ENCODE data around the gene DNAJC11.
A peak's percentile ranks its signal among the peaks of the same experiment; 100 is the strongest.

DNAJC11 gene

GRCh38 chr1:6627031-6627430 lies 74.6 kb downstream of the DNAJC11 start (continued):
- TF ChIP-seq POU6F1 (CRISPR knock-in tag; IDR thresholded peaks at IDR 0.05; ENCODE audit: borderline replicate concordance, low read depth) (no peak), GLIS3 (CRISPR knock-in tag; IDR thresholded peaks at IDR 0.05) (no peak), CSDC2 (CRISPR knock-in tag; IDR thresholded peaks at IDR 0.05) (no peak), TCF4 (CRISPR knock-in tag; IDR thresholded peaks at IDR 0.05; ENCODE audit: borderline replicate concordance) (no peak), PPARA (CRISPR knock-in tag; IDR thresholded peaks at IDR 0.05; ENCODE audit: borderline replicate concordance) (no peak)

DNA sequence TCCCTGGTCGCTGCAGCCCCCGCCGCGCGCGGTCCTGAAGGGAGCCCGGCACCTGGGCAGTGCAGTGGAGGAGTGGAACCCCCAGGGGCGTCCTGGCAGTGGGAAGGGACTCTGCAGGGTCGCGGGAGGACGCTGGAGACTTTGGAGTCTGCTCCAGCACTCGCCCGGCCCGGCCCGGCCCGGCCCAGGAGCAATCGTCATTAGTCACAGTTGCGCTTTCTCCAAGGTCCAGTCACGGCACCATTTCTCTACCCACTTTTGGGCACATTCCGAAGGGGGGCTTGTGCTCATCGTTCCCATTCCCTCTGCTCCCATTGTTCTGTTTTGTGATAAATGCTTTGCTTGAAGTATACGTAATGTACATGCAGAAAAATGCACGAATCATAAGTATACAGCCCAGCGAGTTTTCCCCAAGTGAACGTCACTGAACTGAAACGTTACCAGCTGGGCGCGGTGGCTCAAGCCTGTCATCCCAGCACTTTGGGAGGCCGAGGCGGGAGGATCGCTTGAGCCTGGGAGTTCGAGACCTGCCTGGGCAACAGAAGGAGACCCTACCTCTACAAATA lies 75.9 kb downstream of the DNAJC11 start:
- TF ChIP-seq CSRNP3 (CRISPR knock-in tag; IDR thresholded peaks at IDR 0.05) (no peak), ARNTL (CRISPR knock-in tag; IDR thresholded peaks at IDR 0.05; ENCODE audit: borderline replicate concordance, low read depth) (no peak), OSR1 (CRISPR knock-in tag; IDR thresholded peaks at IDR 0.05) (no peak), ISL1 (CRISPR knock-in tag; IDR thresholded peaks at IDR 0.05) (no peak), RARB (CRISPR knock-in tag; IDR thresholded peaks at IDR 0.05) (no peak), ZC3H10 (CRISPR knock-in tag; IDR thresholded peaks at IDR 0.05) (no peak), POU6F1 (CRISPR knock-in tag; IDR thresholded peaks at IDR 0.05; ENCODE audit: borderline replicate concordance, low read depth) (no peak), TCF4 (CRISPR knock-in tag; IDR thresholded peaks at IDR 0.05; ENCODE audit: borderline replicate concordance) (no peak), GLIS3 (CRISPR knock-in tag; IDR thresholded peaks at IDR 0.05) (no peak), PPARA (CRISPR knock-in tag; IDR thresholded peaks at IDR 0.05; ENCODE audit: borderline replicate concordance) (no peak), SNAI2 (CRISPR knock-in tag; IDR thresholded peaks at IDR 0.05) (no peak), PATZ1 (CRISPR knock-in tag; IDR thresholded peaks at IDR 0.05; ENCODE audit: borderline replicate concordance) (no peak), ZFP30 (CRISPR knock-in tag; IDR thresholded peaks at IDR 0.05) (no peak), ZNF565 (CRISPR knock-in tag; conservative IDR thresholded peaks at IDR 0.05; ENCODE audit: low read depth) (no peak), TOX (CRISPR knock-in tag; IDR thresholded peaks at IDR 0.05; ENCODE audit: borderline replicate concordance) (no peak), ZNF70 (CRISPR knock-in tag; IDR thresholded peaks at IDR 0.05) (no peak)
- TF ChIP-seq, protein P1, sequence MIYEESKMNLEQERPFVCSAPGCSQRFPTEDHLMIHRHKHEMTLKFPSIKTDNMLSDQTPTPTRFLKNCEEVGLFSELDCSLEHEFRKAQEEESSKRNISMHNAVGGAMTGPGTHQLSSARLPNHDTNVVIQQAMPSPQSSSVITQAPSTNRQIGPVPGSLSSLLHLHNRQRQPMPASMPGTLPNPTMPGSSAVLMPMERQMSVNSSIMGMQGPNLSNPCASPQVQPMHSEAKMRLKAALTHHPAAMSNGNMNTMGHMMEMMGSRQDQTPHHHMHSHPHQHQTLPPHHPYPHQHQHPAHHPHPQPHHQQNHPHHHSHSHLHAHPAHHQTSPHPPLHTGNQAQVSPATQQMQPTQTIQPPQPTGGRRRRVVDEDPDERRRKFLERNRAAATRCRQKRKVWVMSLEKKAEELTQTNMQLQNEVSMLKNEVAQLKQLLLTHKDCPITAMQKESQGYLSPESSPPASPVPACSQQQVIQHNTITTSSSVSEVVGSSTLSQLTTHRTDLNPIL (CRISPR knock-in tag; IDR thresholded peaks at IDR 0.05; ENCODE audit: low read depth), result no peak
- peak; percentile 43 for ATAC-seq

DNA sequence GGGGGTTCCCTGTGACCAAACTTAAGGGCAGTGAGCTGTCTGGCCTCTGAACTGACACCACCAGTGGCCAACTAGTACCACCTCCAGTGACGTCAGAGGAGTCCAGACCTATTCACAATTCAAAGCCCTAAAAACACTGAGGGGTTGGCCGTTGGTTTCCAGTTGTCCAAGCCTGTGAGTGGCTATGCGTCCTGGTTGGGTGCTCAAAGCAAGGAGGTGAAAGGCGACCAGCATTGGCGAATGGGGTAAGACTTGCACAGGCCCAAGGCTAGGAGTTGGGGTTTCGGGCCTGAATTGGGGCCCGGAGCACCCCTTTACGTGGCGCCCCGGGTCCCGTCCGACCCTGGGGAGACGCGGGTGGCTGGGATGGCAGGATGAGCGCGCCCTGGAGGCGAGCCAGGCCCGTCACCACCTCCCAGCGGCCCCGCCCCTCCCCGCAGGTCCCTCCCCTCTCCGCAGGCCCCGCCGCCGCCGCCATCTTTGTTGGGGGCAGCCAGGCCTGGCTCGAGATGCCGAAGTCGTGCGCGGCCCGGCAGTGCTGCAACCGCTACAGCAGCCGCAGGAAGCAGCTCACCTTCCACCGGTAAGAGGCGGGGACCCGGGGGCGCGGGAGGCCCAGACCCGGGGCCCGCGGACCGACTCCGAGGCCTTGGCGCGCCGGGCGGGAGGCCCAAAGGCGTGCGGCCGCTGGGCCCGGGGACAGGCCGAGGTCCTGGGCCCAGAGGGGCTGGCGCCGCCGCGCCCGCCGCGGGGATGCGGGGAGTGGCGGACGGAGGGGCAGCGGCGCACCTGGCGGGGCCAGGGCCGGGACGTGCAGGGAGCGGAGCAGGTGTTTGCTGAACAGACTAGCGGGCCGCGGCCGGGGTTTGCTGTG lies 76.7 kb downstream of the DNAJC11 start, which contains the start of gene THAP3:
Gene THAP3, plus strand, starts transcription at position 159 of the 874 bp plus-strand sequence. Its CDS starts 351 bp downstream, at position 510.
- peak; percentile 89 for ATAC-seq

More for the DNA sequence above, 76.7 kb downstream of the DNAJC11 start, which contains the start of gene THAP3:
- TF ChIP-seq ZNF70 (CRISPR knock-in tag; IDR thresholded peaks at IDR 0.05), result peak; percentile 84
- TF ChIP-seq TCF4 (CRISPR knock-in tag; IDR thresholded peaks at IDR 0.05; ENCODE audit: borderline replicate concordance), result no peak
- TF ChIP-seq ZNF565 (CRISPR knock-in tag; conservative IDR thresholded peaks at IDR 0.05; ENCODE audit: low read depth), result no peak
